Measurements from ENCODE around the gene OR5AC2. TPM values are rescaled to one million over a fixed set of nuclear protein-coding genes. Genes with fewer than 3 reads are reported as not detected.

OR5AC2 gene
- total and polyA plus RNA-seq, 2 of the 13 experiments (the other 11 are each of a cell fraction or from before 2014, with no cell fraction given), result not detected

DNA sequence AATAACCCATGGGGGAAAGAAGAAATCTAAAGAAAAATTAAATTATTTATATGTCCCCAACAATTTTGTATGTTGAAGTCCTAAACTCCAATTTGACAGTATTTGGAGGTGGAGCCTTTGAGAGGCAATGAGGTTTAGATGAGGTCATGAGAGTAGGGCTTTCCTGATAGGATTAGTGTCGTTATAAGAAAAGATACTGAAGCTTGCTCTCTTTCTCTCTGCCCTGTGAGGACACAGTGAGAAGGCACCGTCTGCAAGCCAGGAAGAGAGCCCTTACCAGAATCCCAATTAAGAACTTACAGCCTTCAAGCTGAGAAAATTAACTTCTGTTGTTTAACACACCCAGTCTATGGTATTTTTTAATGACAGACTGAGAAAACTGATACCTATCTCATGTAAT is 16.1 kb upstream of the OR5AC2 start:
- no peaks in the 10 kb centered on the region for H3K9me3 ChIP-seq (ENCODE audit: low read length)
- H3K4me2 ChIP-seq (ENCODE audit: low read depth, low read length), result no peak overlapping the region
- in situ Hi-C loops (cut with HindIII; ENCODE audit: extremely low pct_ligation_motif_present, low pct_unique_long_range_greater_than_20kb), result no loop called here
- DNase-seq (ENCODE audit: low spot score), result no peak
- no peaks in the 10 kb centered on the region for H4K20me1 ChIP-seq (ENCODE audit: insufficient read depth, low read length)
- H3K79me2 ChIP-seq (ENCODE audit: insufficient read depth, low read length), result no peaks in the 10 kb centered on the region
- 0% methylated on average over 2 of the region's 2 CpGs for WGBS (ENCODE audit: low lambda C conversion rate)
- no peak overlapping the region for H3K27ac ChIP-seq (ENCODE audit: extremely low read length, insufficient read depth, low read length)
- H3K27me3 ChIP-seq (ENCODE audit: control insufficient read depth in 1 of 2, insufficient read depth in 2 of 2, low read length in 2 of 2), result no peaks in the 10 kb centered on the region
- ATAC-seq, result no peak
- H2AFZ ChIP-seq (ENCODE audit: low read length), result no peak overlapping the region
- CTCF ChIA-PET (ENCODE audit: low intra/inter-chr PET ratio, low total read pairs), result no interaction called here
- intact Hi-C loops (cut with micrococcal nuclease; ENCODE audit: unreplicated experiment), result no loop called here
- POLR2A ChIA-PET, result no interaction called here
- FAIRE-seq, result no peak
- TF ChIP-seq SMARCC2 (IDR thresholded peaks at IDR 0.05), result no peak
- TF ChIP-seq RAD51 (IDR thresholded peaks at IDR 0.05; ENCODE audit: borderline replicate concordance), result no peak
- TF ChIP-seq, protein P1, sequence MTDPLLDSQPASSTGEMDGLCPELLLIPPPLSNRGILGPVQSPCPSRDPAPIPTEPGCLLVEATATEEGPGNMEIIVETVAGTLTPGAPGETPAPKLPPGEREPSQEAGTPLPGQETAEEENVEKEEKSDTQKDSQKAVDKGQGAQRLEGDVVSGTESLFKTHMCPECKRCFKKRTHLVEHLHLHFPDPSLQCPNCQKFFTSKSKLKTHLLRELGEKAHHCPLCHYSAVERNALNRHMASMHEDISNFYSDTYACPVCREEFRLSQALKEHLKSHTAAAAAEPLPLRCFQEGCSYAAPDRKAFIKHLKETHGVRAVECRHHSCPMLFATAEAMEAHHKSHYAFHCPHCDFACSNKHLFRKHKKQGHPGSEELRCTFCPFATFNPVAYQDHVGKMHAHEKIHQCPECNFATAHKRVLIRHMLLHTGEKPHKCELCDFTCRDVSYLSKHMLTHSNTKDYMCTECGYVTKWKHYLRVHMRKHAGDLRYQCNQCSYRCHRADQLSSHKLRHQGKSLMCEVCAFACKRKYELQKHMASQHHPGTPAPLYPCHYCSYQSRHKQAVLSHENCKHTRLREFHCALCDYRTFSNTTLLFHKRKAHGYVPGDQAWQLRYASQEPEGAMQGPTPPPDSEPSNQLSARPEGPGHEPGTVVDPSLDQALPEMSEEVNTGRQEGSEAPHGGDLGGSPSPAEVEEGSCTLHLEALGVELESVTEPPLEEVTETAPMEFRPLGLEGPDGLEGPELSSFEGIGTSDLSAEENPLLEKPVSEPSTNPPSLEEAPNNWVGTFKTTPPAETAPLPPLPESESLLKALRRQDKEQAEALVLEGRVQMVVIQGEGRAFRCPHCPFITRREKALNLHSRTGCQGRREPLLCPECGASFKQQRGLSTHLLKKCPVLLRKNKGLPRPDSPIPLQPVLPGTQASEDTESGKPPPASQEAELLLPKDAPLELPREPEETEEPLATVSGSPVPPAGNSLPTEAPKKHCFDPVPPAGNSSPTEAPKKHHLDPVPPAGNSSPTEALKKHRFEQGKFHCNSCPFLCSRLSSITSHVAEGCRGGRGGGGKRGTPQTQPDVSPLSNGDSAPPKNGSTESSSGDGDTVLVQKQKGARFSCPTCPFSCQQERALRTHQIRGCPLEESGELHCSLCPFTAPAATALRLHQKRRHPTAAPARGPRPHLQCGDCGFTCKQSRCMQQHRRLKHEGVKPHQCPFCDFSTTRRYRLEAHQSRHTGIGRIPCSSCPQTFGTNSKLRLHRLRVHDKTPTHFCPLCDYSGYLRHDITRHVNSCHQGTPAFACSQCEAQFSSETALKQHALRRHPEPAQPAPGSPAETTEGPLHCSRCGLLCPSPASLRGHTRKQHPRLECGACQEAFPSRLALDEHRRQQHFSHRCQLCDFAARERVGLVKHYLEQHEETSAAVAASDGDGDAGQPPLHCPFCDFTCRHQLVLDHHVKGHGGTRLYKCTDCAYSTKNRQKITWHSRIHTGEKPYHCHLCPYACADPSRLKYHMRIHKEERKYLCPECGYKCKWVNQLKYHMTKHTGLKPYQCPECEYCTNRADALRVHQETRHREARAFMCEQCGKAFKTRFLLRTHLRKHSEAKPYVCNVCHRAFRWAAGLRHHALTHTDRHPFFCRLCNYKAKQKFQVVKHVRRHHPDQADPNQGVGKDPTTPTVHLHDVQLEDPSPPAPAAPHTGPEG (CRISPR knock-in tag; IDR thresholded peaks at IDR 0.05), result no peak
- no peak for TF ChIP-seq ZC3H4 (CRISPR knock-in tag; IDR thresholded peaks at IDR 0.05; ENCODE audit: borderline replicate concordance)
- no peak for TF ChIP-seq MLLT10 (CRISPR knock-in tag; IDR thresholded peaks at IDR 0.05)
- no peak for TF ChIP-seq ZNF878 (CRISPR knock-in tag; IDR thresholded peaks at IDR 0.05)
- TF ChIP-seq, protein P2, sequence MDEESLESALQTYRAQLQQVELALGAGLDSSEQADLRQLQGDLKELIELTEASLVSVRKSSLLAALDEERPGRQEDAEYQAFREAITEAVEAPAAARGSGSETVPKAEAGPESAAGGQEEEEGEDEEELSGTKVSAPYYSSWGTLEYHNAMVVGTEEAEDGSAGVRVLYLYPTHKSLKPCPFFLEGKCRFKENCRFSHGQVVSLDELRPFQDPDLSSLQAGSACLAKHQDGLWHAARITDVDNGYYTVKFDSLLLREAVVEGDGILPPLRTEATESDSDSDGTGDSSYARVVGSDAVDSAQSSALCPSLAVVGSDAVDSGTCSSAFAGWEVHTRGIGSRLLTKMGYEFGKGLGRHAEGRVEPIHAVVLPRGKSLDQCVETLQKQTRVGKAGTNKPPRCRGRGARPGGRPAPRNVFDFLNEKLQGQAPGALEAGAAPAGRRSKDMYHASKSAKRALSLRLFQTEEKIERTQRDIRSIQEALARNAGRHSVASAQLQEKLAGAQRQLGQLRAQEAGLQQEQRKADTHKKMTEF (CRISPR knock-in tag; IDR thresholded peaks at IDR 0.05), result no peak
- no peak for TF ChIP-seq ZNF75D (CRISPR knock-in tag; IDR thresholded peaks at IDR 0.05; ENCODE audit: borderline replicate concordance)
- no peak for TF ChIP-seq CEBPB (IDR thresholded peaks at IDR 0.05; ENCODE audit: borderline replicate concordance, low read depth, low read length)
- TF ChIP-seq, protein P3, sequence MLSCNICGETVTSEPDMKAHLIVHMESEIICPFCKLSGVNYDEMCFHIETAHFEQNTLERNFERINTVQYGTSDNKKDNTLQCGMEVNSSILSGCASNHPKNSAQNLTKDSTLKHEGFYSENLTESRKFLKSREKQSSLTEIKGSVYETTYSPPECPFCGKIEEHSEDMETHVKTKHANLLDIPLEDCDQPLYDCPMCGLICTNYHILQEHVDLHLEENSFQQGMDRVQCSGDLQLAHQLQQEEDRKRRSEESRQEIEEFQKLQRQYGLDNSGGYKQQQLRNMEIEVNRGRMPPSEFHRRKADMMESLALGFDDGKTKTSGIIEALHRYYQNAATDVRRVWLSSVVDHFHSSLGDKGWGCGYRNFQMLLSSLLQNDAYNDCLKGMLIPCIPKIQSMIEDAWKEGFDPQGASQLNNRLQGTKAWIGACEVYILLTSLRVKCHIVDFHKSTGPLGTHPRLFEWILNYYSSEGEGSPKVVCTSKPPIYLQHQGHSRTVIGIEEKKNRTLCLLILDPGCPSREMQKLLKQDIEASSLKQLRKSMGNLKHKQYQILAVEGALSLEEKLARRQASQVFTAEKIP (CRISPR knock-in tag; IDR thresholded peaks at IDR 0.05; ENCODE audit: borderline replicate concordance), result no peak
- no peak for TF ChIP-seq KLF15 (CRISPR knock-in tag; IDR thresholded peaks at IDR 0.05; ENCODE audit: borderline replicate concordance)
- TF ChIP-seq POLR2G (IDR thresholded peaks at IDR 0.05; ENCODE audit: low read depth, low read length), result no peak
- no peak overlapping the region for H3K9ac ChIP-seq (ENCODE audit: insufficient read depth, low read depth, low read length)
- H3K36me3 ChIP-seq (replicated peaks in 1 of 2; ENCODE audit: control insufficient read depth in 1 of 2, insufficient read depth in 2 of 2, low read length in 2 of 2), result no peaks in the 10 kb centered on the region
- no peaks in the 10 kb centered on the region for H3K4me1 ChIP-seq (ENCODE audit: insufficient read depth, low read length)
- no peak overlapping the region for H3K4me3 ChIP-seq (replicated peaks in 1 of 3; ENCODE audit: insufficient read depth in 1 of 3, low read depth in 2 of 3, low read length in 3 of 3)
- BruUV-seq (replicated peaks), result no TSS peak
